Ishikawa (cell line): ENCODE results near the gene RAD51B.

Experiments used
- CEBPB ChIP-seq: IDR thresholded peaks from 2 replicates; pipeline ENCODE4 v1.6.1; 2012
- CREB1 ChIP-seq: IDR thresholded peaks from 2 replicates; pipeline ENCODE4 v1.6.1; 2012; ENCODE audit warnings: low read depth
- EGR1 ChIP-seq: IDR thresholded peaks from 2 replicates; pipeline ENCODE4 v1.6.1; 2012
- EP300 ChIP-seq: IDR thresholded peaks from 2 replicates; pipeline ENCODE4 v1.6.1; 2012; ENCODE audit warnings: borderline replicate concordance
- FOXM1 ChIP-seq: IDR thresholded peaks from 2 replicates; pipeline ENCODE4 v1.6.1; 2012; ENCODE audit warnings: low read depth, borderline replicate concordance
- NFIC ChIP-seq: IDR thresholded peaks from 2 replicates; pipeline ENCODE4 v1.6.1; 2012
- RAD21 ChIP-seq: IDR thresholded peaks from 2 replicates; pipeline ENCODE4 v1.6.1; 2012; ENCODE audit warnings: low read depth
- TAF1 ChIP-seq: IDR thresholded peaks from 2 replicates; pipeline ENCODE4 v1.6.1; 2012; ENCODE audit warnings: low read depth, mild to moderate bottlenecking
- TCF12 ChIP-seq: IDR thresholded peaks from 2 replicates; pipeline ENCODE4 v1.6.1; 2012; ENCODE audit warnings: low read depth
- TEAD4 ChIP-seq: IDR thresholded peaks from 2 replicates; pipeline ENCODE4 v1.6.1; 2012
- USF1 ChIP-seq: IDR thresholded peaks from 2 replicates; pipeline ENCODE4 v1.6.1; 2012
- YY1 ChIP-seq: IDR thresholded peaks from 2 replicates; pipeline ENCODE4 v1.6.1; 2012; ENCODE audit warnings: low read depth
- ZBTB7A ChIP-seq: IDR thresholded peaks from 2 replicates; pipeline ENCODE4 v1.6.1; 2012; ENCODE audit warnings: low read depth
- TF ChIP-seq, protein P1 (sequence below): IDR thresholded peaks from 2 replicates; pipeline ENCODE4 v1.6.1; 2012
- TF ChIP-seq, protein P2 (sequence below): IDR thresholded peaks from 2 replicates; pipeline ENCODE4 v1.6.1; 2012; ENCODE audit warnings: low read depth, mild to moderate bottlenecking

Gene RAD51B

GRCh38 chr14:68412505-68413465 is 593.2 kb downstream of the RAD51B start:
- TF ChIP-seq ZBTB7A (no peak), TAF1 (no peak), EGR1 (no peak), NFIC (no peak), YY1 (no peak), TCF12 (no peak), RAD21 (no peak), CEBPB (no peak)

- TF ChIP-seq TEAD4 (no peak), YY1 (no peak), USF1 (no peak), CREB1 (no peak), TAF1 (no peak), EGR1 (no peak), RAD21 (no peak), TCF12 (no peak), EP300 (no peak), ZBTB7A (no peak), CEBPB (no peak), NFIC (no peak), FOXM1 (no peak)
- TF ChIP-seq, protein P1, sequence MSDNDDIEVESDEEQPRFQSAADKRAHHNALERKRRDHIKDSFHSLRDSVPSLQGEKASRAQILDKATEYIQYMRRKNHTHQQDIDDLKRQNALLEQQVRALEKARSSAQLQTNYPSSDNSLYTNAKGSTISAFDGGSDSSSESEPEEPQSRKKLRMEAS, result no peak
- TF ChIP-seq, protein P2, sequence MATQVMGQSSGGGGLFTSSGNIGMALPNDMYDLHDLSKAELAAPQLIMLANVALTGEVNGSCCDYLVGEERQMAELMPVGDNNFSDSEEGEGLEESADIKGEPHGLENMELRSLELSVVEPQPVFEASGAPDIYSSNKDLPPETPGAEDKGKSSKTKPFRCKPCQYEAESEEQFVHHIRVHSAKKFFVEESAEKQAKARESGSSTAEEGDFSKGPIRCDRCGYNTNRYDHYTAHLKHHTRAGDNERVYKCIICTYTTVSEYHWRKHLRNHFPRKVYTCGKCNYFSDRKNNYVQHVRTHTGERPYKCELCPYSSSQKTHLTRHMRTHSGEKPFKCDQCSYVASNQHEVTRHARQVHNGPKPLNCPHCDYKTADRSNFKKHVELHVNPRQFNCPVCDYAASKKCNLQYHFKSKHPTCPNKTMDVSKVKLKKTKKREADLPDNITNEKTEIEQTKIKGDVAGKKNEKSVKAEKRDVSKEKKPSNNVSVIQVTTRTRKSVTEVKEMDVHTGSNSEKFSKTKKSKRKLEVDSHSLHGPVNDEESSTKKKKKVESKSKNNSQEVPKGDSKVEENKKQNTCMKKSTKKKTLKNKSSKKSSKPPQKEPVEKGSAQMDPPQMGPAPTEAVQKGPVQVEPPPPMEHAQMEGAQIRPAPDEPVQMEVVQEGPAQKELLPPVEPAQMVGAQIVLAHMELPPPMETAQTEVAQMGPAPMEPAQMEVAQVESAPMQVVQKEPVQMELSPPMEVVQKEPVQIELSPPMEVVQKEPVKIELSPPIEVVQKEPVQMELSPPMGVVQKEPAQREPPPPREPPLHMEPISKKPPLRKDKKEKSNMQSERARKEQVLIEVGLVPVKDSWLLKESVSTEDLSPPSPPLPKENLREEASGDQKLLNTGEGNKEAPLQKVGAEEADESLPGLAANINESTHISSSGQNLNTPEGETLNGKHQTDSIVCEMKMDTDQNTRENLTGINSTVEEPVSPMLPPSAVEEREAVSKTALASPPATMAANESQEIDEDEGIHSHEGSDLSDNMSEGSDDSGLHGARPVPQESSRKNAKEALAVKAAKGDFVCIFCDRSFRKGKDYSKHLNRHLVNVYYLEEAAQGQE, result no peak
Observed at GRCh38 chr14:68413509-68413908, 593.9 kb downstream of the RAD51B start.

DNA sequence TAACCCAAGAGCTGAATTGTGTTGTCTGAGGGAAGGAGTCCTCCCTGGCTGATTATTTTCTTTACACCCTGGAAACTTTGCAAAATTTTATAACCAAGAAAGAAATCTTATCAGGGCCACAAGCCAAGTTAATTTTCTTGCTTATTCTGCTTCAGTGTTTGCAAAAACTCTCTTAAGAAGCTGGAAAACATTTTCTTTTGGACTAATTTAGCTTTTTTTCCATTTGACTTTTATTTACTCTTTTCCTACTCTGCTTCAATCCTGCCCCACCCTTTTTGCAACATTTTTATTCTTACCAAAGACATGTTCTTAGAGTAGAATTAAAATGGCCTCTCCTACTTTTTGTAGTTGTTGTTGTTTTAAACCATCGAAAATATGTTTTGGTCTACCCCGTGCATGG is 594.5 kb downstream of the RAD51B start:
- TF ChIP-seq USF1 (no peak), EP300 (no peak), CEBPB (no peak), TCF12 (no peak), EGR1 (no peak), TEAD4 (no peak), FOXM1 (no peak), NFIC (no peak)
- TF ChIP-seq, protein P1, result no peak

- TF ChIP-seq EP300 (no peak), CEBPB (no peak), CREB1 (no peak), USF1 (no peak), FOXM1 (no peak), EGR1 (no peak), NFIC (no peak), TCF12 (no peak), TEAD4 (no peak), YY1 (no peak), TAF1 (no peak), RAD21 (no peak), ZBTB7A (no peak)
- TF ChIP-seq, protein P1, result no peak
- TF ChIP-seq, protein P2, result no peak
Observed at GRCh38 chr14:68416171-68416570, 596.6 kb downstream of the RAD51B start.
